ENCODE data around the gene CHST4.

DNA sequence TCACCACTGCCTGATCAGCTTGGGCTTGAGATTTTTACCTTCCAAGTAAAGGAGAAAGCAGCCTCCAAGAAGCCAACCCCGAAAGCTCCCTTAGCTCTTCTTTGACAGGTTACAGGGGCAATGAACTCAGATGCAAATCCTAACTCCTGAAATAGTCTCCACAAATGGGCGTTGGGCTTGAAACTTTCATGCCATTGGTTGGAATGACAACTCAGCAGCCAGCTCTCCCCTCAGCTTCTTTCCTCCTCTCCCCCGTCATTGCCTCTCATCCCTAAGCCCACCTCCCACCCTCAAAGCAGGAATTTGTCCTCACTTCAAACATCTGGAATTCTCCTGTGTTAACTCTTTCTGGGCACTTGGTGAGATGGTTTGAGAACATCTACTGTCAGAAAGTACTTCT, 50.7 kb downstream of the CHST4 start, which contains the start of gene TAT:
- TF ChIP-seq POLR2A (IDR thresholded peaks at IDR 0.05; ENCODE audit: low read depth, low read length) (no peak), RFX5 (IDR thresholded peaks at IDR 0.05; ENCODE audit: low read depth, low read length) (no peak), MAZ (IDR thresholded peaks at IDR 0.05; ENCODE audit: borderline replicate concordance, low read depth, low read length) (no peak), FOS (IDR thresholded peaks at IDR 0.05; ENCODE audit: low read depth, low read length) (no peak), NFE2L2 (IDR thresholded peaks at IDR 0.05; ENCODE audit: low read depth, low read length) (no peak), SMC3 (IDR thresholded peaks at IDR 0.05; ENCODE audit: low read depth, low read length) (no peak), MAFK (IDR thresholded peaks at IDR 0.05; ENCODE audit: low read depth, low read length) (no peak), RAD21 (IDR thresholded peaks at IDR 0.05; ENCODE audit: low read length) (no peak), MXI1 (IDR thresholded peaks at IDR 0.05; ENCODE audit: borderline replicate concordance, low read depth, low read length) (no peak), BHLHE40 (IDR thresholded peaks at IDR 0.05; ENCODE audit: low read depth, low read length) (no peak), CEBPB (IDR thresholded peaks at IDR 0.05; ENCODE audit: low read depth, low read length) (no peak)
- TF ChIP-seq, protein P1, sequence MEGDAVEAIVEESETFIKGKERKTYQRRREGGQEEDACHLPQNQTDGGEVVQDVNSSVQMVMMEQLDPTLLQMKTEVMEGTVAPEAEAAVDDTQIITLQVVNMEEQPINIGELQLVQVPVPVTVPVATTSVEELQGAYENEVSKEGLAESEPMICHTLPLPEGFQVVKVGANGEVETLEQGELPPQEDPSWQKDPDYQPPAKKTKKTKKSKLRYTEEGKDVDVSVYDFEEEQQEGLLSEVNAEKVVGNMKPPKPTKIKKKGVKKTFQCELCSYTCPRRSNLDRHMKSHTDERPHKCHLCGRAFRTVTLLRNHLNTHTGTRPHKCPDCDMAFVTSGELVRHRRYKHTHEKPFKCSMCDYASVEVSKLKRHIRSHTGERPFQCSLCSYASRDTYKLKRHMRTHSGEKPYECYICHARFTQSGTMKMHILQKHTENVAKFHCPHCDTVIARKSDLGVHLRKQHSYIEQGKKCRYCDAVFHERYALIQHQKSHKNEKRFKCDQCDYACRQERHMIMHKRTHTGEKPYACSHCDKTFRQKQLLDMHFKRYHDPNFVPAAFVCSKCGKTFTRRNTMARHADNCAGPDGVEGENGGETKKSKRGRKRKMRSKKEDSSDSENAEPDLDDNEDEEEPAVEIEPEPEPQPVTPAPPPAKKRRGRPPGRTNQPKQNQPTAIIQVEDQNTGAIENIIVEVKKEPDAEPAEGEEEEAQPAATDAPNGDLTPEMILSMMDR (conservative IDR thresholded peaks at IDR 0.05; ENCODE audit: low read depth, low read length): no peak
- TF ChIP-seq, protein P2, sequence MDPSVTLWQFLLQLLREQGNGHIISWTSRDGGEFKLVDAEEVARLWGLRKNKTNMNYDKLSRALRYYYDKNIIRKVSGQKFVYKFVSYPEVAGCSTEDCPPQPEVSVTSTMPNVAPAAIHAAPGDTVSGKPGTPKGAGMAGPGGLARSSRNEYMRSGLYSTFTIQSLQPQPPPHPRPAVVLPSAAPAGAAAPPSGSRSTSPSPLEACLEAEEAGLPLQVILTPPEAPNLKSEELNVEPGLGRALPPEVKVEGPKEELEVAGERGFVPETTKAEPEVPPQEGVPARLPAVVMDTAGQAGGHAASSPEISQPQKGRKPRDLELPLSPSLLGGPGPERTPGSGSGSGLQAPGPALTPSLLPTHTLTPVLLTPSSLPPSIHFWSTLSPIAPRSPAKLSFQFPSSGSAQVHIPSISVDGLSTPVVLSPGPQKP (IDR thresholded peaks at IDR 0.05; ENCODE audit: borderline replicate concordance, low read depth, low read length): no peak
- TF ChIP-seq, protein P3, sequence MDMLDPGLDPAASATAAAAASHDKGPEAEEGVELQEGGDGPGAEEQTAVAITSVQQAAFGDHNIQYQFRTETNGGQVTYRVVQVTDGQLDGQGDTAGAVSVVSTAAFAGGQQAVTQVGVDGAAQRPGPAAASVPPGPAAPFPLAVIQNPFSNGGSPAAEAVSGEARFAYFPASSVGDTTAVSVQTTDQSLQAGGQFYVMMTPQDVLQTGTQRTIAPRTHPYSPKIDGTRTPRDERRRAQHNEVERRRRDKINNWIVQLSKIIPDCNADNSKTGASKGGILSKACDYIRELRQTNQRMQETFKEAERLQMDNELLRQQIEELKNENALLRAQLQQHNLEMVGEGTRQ (IDR thresholded peaks at IDR 0.05; ENCODE audit: low read depth, low read length): no peak

All from IMR-90 (cell line).